Activated CD8-positive, alpha-beta memory T cell treated with anti-CD3 and anti-CD28 coated beads for 4 hours (primary cell): ENCODE data around the gene FAHD2B.
"Not testable (repeated sequence)": the region's sequence is repeated elsewhere in the genome, so short reads cannot be mapped to it uniquely, and the experiment has no call there.

Source experiments
- DNase-seq, 2 donors: peaks; one replicate each; pipeline ENCODE4 v3.0.0-alpha.2; 2020; ENCODE audit warnings: low read depth in 2 of 2

The FAHD2B gene

GRCh38 chr2:97068074-97068473 is 26.6 kb downstream of the FAHD2B start:
- DNase-seq, result no peak

- no peak for DNase-seq
These were observed 27.2 kb downstream of the FAHD2B start for GRCh38 chr2:97067279-97068004.

- not testable (repeated sequence) for DNase-seq
These were observed 28.7 kb downstream of the FAHD2B start for GRCh38 chr2:97066030-97066429.

- DNase-seq, result not testable (repeated sequence)
These were observed 32.7 kb downstream of the FAHD2B start for GRCh38 chr2:97062020-97062419.

GRCh38 chr2:97059782-97060181 is 34.9 kb downstream of the FAHD2B start:
- DNase-seq, result not testable (repeated sequence)

GRCh38 chr2:97056150-97056549 is 38.5 kb downstream of the FAHD2B start:
- not testable (repeated sequence) for DNase-seq

- not testable (repeated sequence) for DNase-seq
These were observed 44.6 kb downstream of the FAHD2B start for GRCh38 chr2:97050032-97050431.

- DNase-seq, result not testable (repeated sequence)
These were observed 46.2 kb downstream of the FAHD2B start for GRCh38 chr2:97048448-97048847.

GRCh38 chr2:97046676-97047075 is 48.0 kb downstream of the FAHD2B start:
- DNase-seq, result not testable (repeated sequence)

- DNase-seq, result not testable (repeated sequence)
These were observed 48.7 kb downstream of the FAHD2B start for GRCh38 chr2:97045895-97046499.
